Measurements from ENCODE around the gene AK9. TPM values are rescaled to one million over a fixed set of nuclear protein-coding genes. Genes with fewer than 3 reads are reported as not detected.

Gene AK9
- total and polyA plus RNA-seq, 10 of the 15 experiments (the other 5 are each of a cell fraction or from before 2014, with no cell fraction given) = 2.1 to 7.4 (median 4.2) TPM

GRCh38 chr6:109498936-109499335 lies 192.1 kb downstream of the AK9 start:
- Histone ChIP-seq H3K36me3 (ENCODE audit: control insufficient read depth in 2 of 2, insufficient read depth in 2 of 2, low read length in 1 of 2) (no peaks in the 10 kb centered on the region), H3K27ac (ENCODE audit: control insufficient read depth, insufficient read depth) (no peak overlapping the region), H3K4me1 (ENCODE audit: control insufficient read depth, insufficient read depth, low read length) (no peaks in the 10 kb centered on the region), H3K9ac (ENCODE audit: control insufficient read depth, insufficient read depth, low read length) (no peak overlapping the region), H3K9me3 (replicated peaks; ENCODE audit: control insufficient read depth, insufficient read depth, low read length) (no peaks in the 10 kb centered on the region), H2AFZ (ENCODE audit: control insufficient read depth, low read depth, low read length) (no peak overlapping the region), H4K20me1 (ENCODE audit: control insufficient read depth, insufficient read depth) (no peaks in the 10 kb centered on the region), H3K4me3 (no peak overlapping the region), H3K27me3 (replicated peaks in 1 of 2; ENCODE audit: control insufficient read depth in 2 of 2, insufficient read depth in 2 of 2, low read length in 1 of 2) (no peaks in the 10 kb centered on the region; a peak in 1 of 4 replicates), H3K4me2 (ENCODE audit: control insufficient read depth, insufficient read depth) (no peak overlapping the region), H3K79me2 (ENCODE audit: control insufficient read depth, insufficient read depth, low read length) (no peaks in the 10 kb centered on the region)
- no peak for TF ChIP-seq SUZ12 (IDR thresholded peaks at IDR 0.05; ENCODE audit: unreplicated experiment)
- no peak for TF ChIP-seq RUNX3 (IDR thresholded peaks at IDR 0.05; ENCODE audit: low read length)
- TF ChIP-seq SIN3A (IDR thresholded peaks at IDR 0.05; ENCODE audit: low read depth, low read length) = no peak
- no peak for TF ChIP-seq NFYA (IDR thresholded peaks at IDR 0.05; ENCODE audit: borderline replicate concordance, low read depth, low read length)
- intact Hi-C loops (cut with micrococcal nuclease; ENCODE audit: unreplicated experiment) (no loop called here), in situ Hi-C loops (cut with MboI) (no loop called here)
- ChIA-PET CTCF (no interaction called here), POLR2A (no interaction called here), RAD21 (ENCODE audit: unreplicated experiment) (interaction anchor here (1.3 kb wide), 1 partner anchor 9 kb away, joined by 3 read pairs; no protein-coding TSS in a partner anchor), SMC1A (ENCODE audit: uncharacterized antibody, unreplicated experiment) (no interaction called here)
- ATAC-seq = no peak
- no TSS peak for BruUV-seq (replicated peaks)
- WGBS (ENCODE audit: insufficient coverage, insufficient replicate concordance, low lambda C conversion rate, missing lambda C conversion rate) = 20% methylated on average over 2 of the region's 2 CpGs
- FAIRE-seq = no peak
- no peak for DNase-seq (ENCODE audit: low read depth, low spot score)

DNA sequence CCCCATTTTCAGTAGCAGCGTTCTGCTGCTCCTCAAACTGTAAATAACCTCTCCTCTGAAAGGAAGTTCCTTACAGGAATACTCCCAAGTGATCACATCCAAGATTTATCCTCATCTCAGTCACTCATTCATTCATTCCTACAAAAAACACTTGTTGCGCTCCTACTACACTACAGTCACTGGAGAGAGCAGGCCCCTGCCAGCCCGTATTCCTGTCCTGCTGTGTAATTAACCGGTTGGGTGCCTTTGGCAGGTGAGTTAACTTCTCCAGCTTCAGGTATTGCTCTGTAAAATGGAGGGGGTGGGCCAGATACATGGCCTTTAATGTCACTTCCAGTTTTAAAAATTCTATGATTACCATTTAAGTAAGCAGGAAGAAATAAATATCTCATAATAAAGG lies 192.9 kb downstream of the AK9 start:
- Histone ChIP-seq H3K4me1 (ENCODE audit: control insufficient read depth, insufficient read depth, low read length) (no peaks in the 10 kb centered on the region), H3K9me3 (replicated peaks; ENCODE audit: control insufficient read depth, insufficient read depth, low read length) (no peaks in the 10 kb centered on the region), H3K79me2 (ENCODE audit: control insufficient read depth, insufficient read depth, low read length) (no peaks in the 10 kb centered on the region), H2AFZ (ENCODE audit: control insufficient read depth, low read depth, low read length) (no peak overlapping the region), H3K27ac (ENCODE audit: control insufficient read depth, insufficient read depth) (no peak overlapping the region), H3K4me2 (ENCODE audit: control insufficient read depth, insufficient read depth) (no peak overlapping the region), H3K27me3 (replicated peaks in 1 of 2; ENCODE audit: control insufficient read depth in 2 of 2, insufficient read depth in 2 of 2, low read length in 1 of 2) (no peaks in the 10 kb centered on the region; a peak in 1 of 4 replicates), H4K20me1 (ENCODE audit: control insufficient read depth, insufficient read depth) (no peaks in the 10 kb centered on the region), H3K36me3 (ENCODE audit: control insufficient read depth in 2 of 2, insufficient read depth in 2 of 2, low read length in 1 of 2) (no peaks in the 10 kb centered on the region), H3K9ac (ENCODE audit: control insufficient read depth, insufficient read depth, low read length) (no peak overlapping the region), H3K4me3 (no peak overlapping the region)
- no TSS peak for BruUV-seq (replicated peaks)
- RAD21 ChIA-PET (ENCODE audit: unreplicated experiment) = no interaction called here
- POLR2A ChIA-PET = no interaction called here
- in situ Hi-C loops (cut with MboI) (no loop called here), intact Hi-C loops (cut with micrococcal nuclease; ENCODE audit: unreplicated experiment) (no loop called here)
- 39% methylated on average over 4 of the region's 4 CpGs for WGBS (ENCODE audit: insufficient coverage, insufficient replicate concordance, low lambda C conversion rate, missing lambda C conversion rate)
- CTCF ChIA-PET = interaction anchor here (0.6 to 1.3 kb wide), 2 partner anchors 1739 to 1795 kb away, joined by 3 read pairs; no protein-coding TSS in a partner anchor
- SMC1A ChIA-PET (ENCODE audit: uncharacterized antibody, unreplicated experiment) = no interaction called here
- ATAC-seq (no peak), FAIRE-seq (no peak), DNase-seq (ENCODE audit: low read depth, low spot score) (no peak)
- TF ChIP-seq CBFB (IDR thresholded peaks at IDR 0.05; ENCODE audit: low read depth) = no peak
- TF ChIP-seq, protein P1, sequence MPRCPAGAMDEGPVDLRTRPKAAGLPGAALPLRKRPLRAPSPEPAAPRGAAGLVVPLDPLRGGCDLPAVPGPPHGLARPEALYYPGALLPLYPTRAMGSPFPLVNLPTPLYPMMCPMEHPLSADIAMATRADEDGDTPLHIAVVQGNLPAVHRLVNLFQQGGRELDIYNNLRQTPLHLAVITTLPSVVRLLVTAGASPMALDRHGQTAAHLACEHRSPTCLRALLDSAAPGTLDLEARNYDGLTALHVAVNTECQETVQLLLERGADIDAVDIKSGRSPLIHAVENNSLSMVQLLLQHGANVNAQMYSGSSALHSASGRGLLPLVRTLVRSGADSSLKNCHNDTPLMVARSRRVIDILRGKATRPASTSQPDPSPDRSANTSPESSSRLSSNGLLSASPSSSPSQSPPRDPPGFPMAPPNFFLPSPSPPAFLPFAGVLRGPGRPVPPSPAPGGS (IDR thresholded peaks at IDR 0.05; ENCODE audit: borderline replicate concordance, insufficient read depth, low read depth, low read length, poor library complexity, severe bottlenecking) = no peak
- TF ChIP-seq KLF5 (IDR thresholded peaks at IDR 0.05; ENCODE audit: partially characterized antibody) = no peak
- no peak for TF ChIP-seq CREM (IDR thresholded peaks at IDR 0.05; ENCODE audit: low read depth)
- TF ChIP-seq, protein P2, sequence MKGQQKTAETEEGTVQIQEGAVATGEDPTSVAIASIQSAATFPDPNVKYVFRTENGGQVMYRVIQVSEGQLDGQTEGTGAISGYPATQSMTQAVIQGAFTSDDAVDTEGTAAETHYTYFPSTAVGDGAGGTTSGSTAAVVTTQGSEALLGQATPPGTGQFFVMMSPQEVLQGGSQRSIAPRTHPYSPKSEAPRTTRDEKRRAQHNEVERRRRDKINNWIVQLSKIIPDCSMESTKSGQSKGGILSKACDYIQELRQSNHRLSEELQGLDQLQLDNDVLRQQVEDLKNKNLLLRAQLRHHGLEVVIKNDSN (IDR thresholded peaks at IDR 0.05; ENCODE audit: borderline replicate concordance, extremely low read length, insufficient read depth, low read depth, low read length) = no peak
- no peak for TF ChIP-seq BRCA1 (IDR thresholded peaks at IDR 0.05; ENCODE audit: low read depth, low read length)

Measured in GM12878 (cell line).